SK-N-MC (cell line): ENCODE measurements around the gene PRIM1.

Source experiments
- DNase-seq: peaks from one replicate; pipeline ENCODE4 v3.0.0-alpha.2; 2011; ENCODE audit warnings: low read depth, low spot score
- H3K27ac ChIP-seq: fragments of 200-600 bp; sonication (generic); 2 replicates; pipeline ENCODE4 v1.5.1; 2016; ENCODE audit warnings: mixed run types
- H3K36me3 ChIP-seq: fragments of 200-600 bp; sonication (generic); 2 replicates; pipeline ENCODE4 v1.6.1; 2017; ENCODE audit warnings: antibody characterized with exemption, low read length, mixed read lengths; ENCODE audit not compliant: insufficient read depth
- H3K4me3 ChIP-seq: fragments of 200-600 bp; sonication (generic); 2 replicates; pipeline ENCODE4 v1.5.1; 2016
- H3K9ac ChIP-seq: fragments of 200-600 bp; sonication (generic); 2 replicates; pipeline ENCODE4 v1.8.0; 2017; ENCODE audit warnings: mixed run types, mixed read lengths; ENCODE audit not compliant: insufficient read length
- H3K9me3 ChIP-seq: fragments of 200-600 bp; sonication (generic); 2 replicates; pipeline ENCODE4 v1.6.1; 2017; ENCODE audit warnings: low read depth, mild to moderate bottlenecking, antibody characterized with exemption, low read length, moderate library complexity, mixed read lengths
- EZH2 ChIP-seq: fragments of 200-600 bp; sonication (generic); IDR thresholded peaks from one replicate; pipeline ENCODE4 v1.6.1; 2017; ENCODE audit warnings: antibody characterized with exemption
- FOXP2 ChIP-seq: optimal IDR thresholded peaks from 2 replicates; pipeline ENCODE3; 2011; ENCODE audit warnings: mild to moderate bottlenecking, moderate library complexity; ENCODE audit not compliant: insufficient read depth; ENCODE audit errors: extremely low read length, control extremely low read depth
- POLR2AphosphoS5 ChIP-seq: IDR thresholded peaks from 2 replicates; pipeline ENCODE4 v1.6.1; 2012; ENCODE audit warnings: mild to moderate bottlenecking, low read depth, low read length, borderline replicate concordance

PRIM1 gene

DNA sequence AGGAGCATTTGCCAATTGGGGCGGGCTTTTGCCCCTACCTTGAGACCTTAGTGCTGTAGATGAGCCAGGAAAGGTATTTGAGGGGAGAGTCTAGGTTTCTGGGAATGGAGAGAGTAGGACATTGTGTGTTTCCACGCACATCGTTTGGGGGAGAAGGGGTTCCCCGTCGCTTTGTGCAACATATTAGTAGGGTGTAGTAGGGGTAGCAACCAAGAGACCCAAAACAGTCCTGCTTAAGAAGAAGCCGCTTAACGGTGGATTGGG, 63.3 kb downstream of the PRIM1 start:
- peak overlapping the region; percentile 91 for H3K4me3 ChIP-seq
- peaks cover 26% of the 10 kb centered on the region; the same call in 1 of the 2 replicates for H3K36me3 ChIP-seq
- no peaks in the 10 kb centered on the region for H3K9me3 ChIP-seq
- H3K9ac ChIP-seq: peak overlapping the region; percentile 97
- no peak for DNase-seq
- TF ChIP-seq FOXP2 (no peak), EZH2 (no peak), POLR2AphosphoS5 (no peak)
- H3K27ac ChIP-seq: peak overlapping the region; percentile 100

GRCh38 chr12:56688129-56688845, 63.8 kb downstream of the PRIM1 start, which contains the start of gene PTGES3:
Gene PTGES3 (minus strand): TSS chr12:56688284. CDS start chr12:56687999, 285 bp downstream.
- H3K27ac ChIP-seq: peak within 1 kb of the TSS; percentile 100
- TF ChIP-seq POLR2AphosphoS5: peak; percentile 84
- TF ChIP-seq EZH2: no peak
- no peak for TF ChIP-seq FOXP2
- DNase-seq: peak; percentile 87
- H3K4me3 ChIP-seq: peak within 1 kb of the TSS; percentile 91
- no peaks in the 10 kb centered on the region for H3K9me3 ChIP-seq
- peaks cover 26% of the 10 kb centered on the region; the same call in 1 of the 2 replicates for H3K36me3 ChIP-seq
- H3K9ac ChIP-seq: peak within 1 kb of the TSS; percentile 97

- TF ChIP-seq POLR2AphosphoS5 (no peak), FOXP2 (no peak), EZH2 (no peak)
- H3K27ac ChIP-seq: peak overlapping the region; percentile 99
- H3K9me3 ChIP-seq: no peaks in the 10 kb centered on the region
- peak overlapping the region; percentile 97 for H3K9ac ChIP-seq
- H3K36me3 ChIP-seq: peaks cover 31% of the 10 kb centered on the region
- no peak for DNase-seq
- peak overlapping the region; percentile 91 for H3K4me3 ChIP-seq
Observed at GRCh38 chr12:56687223-56688128, 64.6 kb downstream of the PRIM1 start.

- TF ChIP-seq EZH2: no peak
- no peak for TF ChIP-seq FOXP2
- no peak; the same call in 1 of the 2 replicates for TF ChIP-seq POLR2AphosphoS5
- H3K9ac ChIP-seq: peak overlapping the region; percentile 69
- H3K9me3 ChIP-seq: no peaks in the 10 kb centered on the region
- DNase-seq: no peak
- H3K27ac ChIP-seq: peak overlapping the region; percentile 99
- H3K36me3 ChIP-seq: peaks cover 50% of the 10 kb centered on the region
- H3K4me3 ChIP-seq: peak overlapping the region; percentile 91
Observed at GRCh38 chr12:56684745-56685359, 67.3 kb downstream of the PRIM1 start.

DNA sequence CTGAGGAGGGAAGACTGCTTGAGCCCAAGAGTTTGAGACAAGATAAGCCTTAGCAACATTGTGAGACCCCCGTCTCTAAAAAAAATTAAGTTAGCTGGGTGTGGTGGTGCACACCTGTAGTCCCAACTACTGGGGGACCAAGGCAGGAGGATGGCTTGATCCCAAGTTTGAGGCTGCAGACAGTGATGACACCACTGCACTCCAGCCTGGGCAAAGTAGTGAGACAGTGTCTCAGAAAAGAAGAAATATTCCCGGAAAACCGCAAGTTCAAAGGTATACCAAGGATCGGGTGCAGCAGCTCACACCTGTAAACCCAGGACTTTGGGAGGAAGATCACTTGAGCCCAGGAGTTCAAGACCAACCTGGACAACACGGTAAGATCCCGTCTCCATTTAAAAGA, 69.8 kb downstream of the PRIM1 start:
- H3K4me3 ChIP-seq: no peak overlapping the region
- DNase-seq: no peak
- no peaks in the 10 kb centered on the region for H3K9me3 ChIP-seq
- H3K36me3 ChIP-seq: peaks cover 73% of the 10 kb centered on the region
- H3K9ac ChIP-seq: no peak overlapping the region
- TF ChIP-seq POLR2AphosphoS5: no peak
- no peak for TF ChIP-seq FOXP2
- no peak for TF ChIP-seq EZH2
- peak overlapping the region; percentile 39; the same call in 1 of the 2 replicates for H3K27ac ChIP-seq
